Erythroblast (primary cell): ENCODE data around the gene TOGARAM1.

ENCODE experiments used
- GATA1 ChIP-seq: IDR thresholded peaks from 2 replicates; pipeline ENCODE4 v1.6.1; 2011; ENCODE audit warnings: low read depth, mild to moderate bottlenecking, control low read depth, low read length, moderate library complexity
- POLR2A ChIP-seq: IDR thresholded peaks from 2 replicates; pipeline ENCODE4 v1.6.1; 2011; ENCODE audit warnings: mild to moderate bottlenecking, low read length

- TF ChIP-seq POLR2A (peak; percentile 99), GATA1 (no peak)
Observed at GRCh38 chr14:44961554-44962333, at the start of gene TOGARAM1, which contains the start of gene KLHL28.
